ENCODE measurements around the gene ZNF536. TPM values are rescaled to one million over a fixed set of nuclear protein-coding genes. Genes with fewer than 3 reads are reported as not detected.

The ZNF536 gene
- total and polyA plus RNA-seq, 2 donors (not counting 1 experiment from before 2014, with no cell fraction given), result 0.50 TPM; not detected in 1

GRCh38 chr19:30525383-30525782 lies 153.2 kb downstream of the ZNF536 start:
- Histone ChIP-seq H3K9me3 (ENCODE audit: control insufficient read depth, insufficient read depth, low read depth, low read length) (no peaks in the 10 kb centered on the region), H3K36me3 (ENCODE audit: control insufficient read depth, insufficient read depth, low read length) (no peaks in the 10 kb centered on the region), H3K79me2 (ENCODE audit: control insufficient read depth, insufficient read depth, low read length) (no peaks in the 10 kb centered on the region), H3K27me3 (ENCODE audit: control insufficient read depth, insufficient read depth, low read length) (no peaks in the 10 kb centered on the region), H4K20me1 (ENCODE audit: control insufficient read depth, extremely low read depth, insufficient read depth, low read length) (no peaks in the 10 kb centered on the region), H3K4me2 (ENCODE audit: extremely low read depth, insufficient read depth, low read length) (no peak overlapping the region), H2AFZ (ENCODE audit: low read length) (no peak overlapping the region), H3K27ac (ENCODE audit: insufficient read depth, low read length) (no peak overlapping the region), H3K4me3 (replicated peaks in 1 of 4; ENCODE audit: control extremely low read depth in 1 of 4, insufficient read depth in 1 of 4, low read depth in 3 of 4, low read length in 4 of 4) (no peak overlapping the region), H3K4me1 (ENCODE audit: control insufficient read depth, extremely low read depth, insufficient read depth, low read length) (no peaks in the 10 kb centered on the region), H3K9ac (ENCODE audit: insufficient read depth, low read length) (no peak overlapping the region)
- no peak for DNase-seq (ENCODE audit: low read depth in 2 of 2)
- TF ChIP-seq EZH2 (IDR thresholded peaks at IDR 0.05; ENCODE audit: low read length, missing control alignments), result no peak
- TF ChIP-seq, protein P1, sequence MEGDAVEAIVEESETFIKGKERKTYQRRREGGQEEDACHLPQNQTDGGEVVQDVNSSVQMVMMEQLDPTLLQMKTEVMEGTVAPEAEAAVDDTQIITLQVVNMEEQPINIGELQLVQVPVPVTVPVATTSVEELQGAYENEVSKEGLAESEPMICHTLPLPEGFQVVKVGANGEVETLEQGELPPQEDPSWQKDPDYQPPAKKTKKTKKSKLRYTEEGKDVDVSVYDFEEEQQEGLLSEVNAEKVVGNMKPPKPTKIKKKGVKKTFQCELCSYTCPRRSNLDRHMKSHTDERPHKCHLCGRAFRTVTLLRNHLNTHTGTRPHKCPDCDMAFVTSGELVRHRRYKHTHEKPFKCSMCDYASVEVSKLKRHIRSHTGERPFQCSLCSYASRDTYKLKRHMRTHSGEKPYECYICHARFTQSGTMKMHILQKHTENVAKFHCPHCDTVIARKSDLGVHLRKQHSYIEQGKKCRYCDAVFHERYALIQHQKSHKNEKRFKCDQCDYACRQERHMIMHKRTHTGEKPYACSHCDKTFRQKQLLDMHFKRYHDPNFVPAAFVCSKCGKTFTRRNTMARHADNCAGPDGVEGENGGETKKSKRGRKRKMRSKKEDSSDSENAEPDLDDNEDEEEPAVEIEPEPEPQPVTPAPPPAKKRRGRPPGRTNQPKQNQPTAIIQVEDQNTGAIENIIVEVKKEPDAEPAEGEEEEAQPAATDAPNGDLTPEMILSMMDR (conservative IDR thresholded peaks at IDR 0.05 in 1 of 2, IDR thresholded peaks at IDR 0.05 in 1 of 2; ENCODE audit: low read depth in 1 of 2, low read length in 2 of 2), result no peak

DNA sequence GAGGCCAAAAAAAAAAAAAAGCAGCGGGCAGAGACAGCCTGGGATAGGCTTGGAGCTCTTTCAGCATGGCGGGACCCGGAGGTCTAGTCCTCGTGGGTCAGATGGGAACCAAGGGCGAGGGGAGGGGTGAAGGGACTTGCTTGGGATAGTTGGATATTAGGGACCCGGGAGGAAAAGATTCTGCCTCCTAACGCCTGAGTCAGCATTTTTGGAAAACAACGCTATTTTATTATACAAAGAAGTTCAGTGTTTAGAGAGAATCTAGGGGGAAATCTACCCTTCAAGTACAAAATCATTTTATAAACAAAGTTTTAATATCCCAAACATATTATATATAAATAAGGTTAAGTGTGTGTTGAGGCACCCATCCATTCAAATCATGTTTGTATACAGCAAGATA lies 156.7 kb downstream of the ZNF536 start:
- H3K4me2 ChIP-seq (ENCODE audit: extremely low read depth, insufficient read depth, low read length), result no peak overlapping the region
- no peak overlapping the region for H3K4me3 ChIP-seq (replicated peaks in 1 of 4; ENCODE audit: control extremely low read depth in 1 of 4, insufficient read depth in 1 of 4, low read depth in 3 of 4, low read length in 4 of 4)
- H3K27ac ChIP-seq (ENCODE audit: insufficient read depth, low read length), result no peak overlapping the region
- no peaks in the 10 kb centered on the region for H3K27me3 ChIP-seq (ENCODE audit: control insufficient read depth, insufficient read depth, low read length)
- TF ChIP-seq EZH2 (IDR thresholded peaks at IDR 0.05; ENCODE audit: low read length, missing control alignments), result no peak
- TF ChIP-seq, protein P1 (conservative IDR thresholded peaks at IDR 0.05 in 1 of 2, IDR thresholded peaks at IDR 0.05 in 1 of 2; ENCODE audit: low read depth in 1 of 2, low read length in 2 of 2), result no peak
- H2AFZ ChIP-seq (ENCODE audit: low read length), result no peak overlapping the region
- no peaks in the 10 kb centered on the region for H3K36me3 ChIP-seq (ENCODE audit: control insufficient read depth, insufficient read depth, low read length)
- H3K9me3 ChIP-seq (ENCODE audit: control insufficient read depth, insufficient read depth, low read depth, low read length), result no peaks in the 10 kb centered on the region
- no peak overlapping the region for H3K9ac ChIP-seq (ENCODE audit: insufficient read depth, low read length)
- no peaks in the 10 kb centered on the region for H3K4me1 ChIP-seq (ENCODE audit: control insufficient read depth, extremely low read depth, insufficient read depth, low read length)
- no peaks in the 10 kb centered on the region for H4K20me1 ChIP-seq (ENCODE audit: control insufficient read depth, extremely low read depth, insufficient read depth, low read length)
- no peak for DNase-seq (ENCODE audit: low read depth in 2 of 2)
- no peaks in the 10 kb centered on the region for H3K79me2 ChIP-seq (ENCODE audit: control insufficient read depth, insufficient read depth, low read length)

- H3K27ac ChIP-seq (ENCODE audit: insufficient read depth, low read length), result no peak overlapping the region
- no peak overlapping the region for H3K4me3 ChIP-seq (replicated peaks in 1 of 4; ENCODE audit: control extremely low read depth in 1 of 4, insufficient read depth in 1 of 4, low read depth in 3 of 4, low read length in 4 of 4)
- H2AFZ ChIP-seq (ENCODE audit: low read length), result no peak overlapping the region
- DNase-seq (ENCODE audit: low read depth in 2 of 2), result no peak
- H3K9ac ChIP-seq (ENCODE audit: insufficient read depth, low read length), result no peak overlapping the region
- H3K27me3 ChIP-seq (ENCODE audit: control insufficient read depth, insufficient read depth, low read length), result no peaks in the 10 kb centered on the region
- no peak overlapping the region for H3K4me2 ChIP-seq (ENCODE audit: extremely low read depth, insufficient read depth, low read length)
- no peaks in the 10 kb centered on the region for H3K36me3 ChIP-seq (ENCODE audit: control insufficient read depth, insufficient read depth, low read length)
- no peaks in the 10 kb centered on the region for H3K4me1 ChIP-seq (ENCODE audit: control insufficient read depth, extremely low read depth, insufficient read depth, low read length)
- H4K20me1 ChIP-seq (ENCODE audit: control insufficient read depth, extremely low read depth, insufficient read depth, low read length), result no peaks in the 10 kb centered on the region
- no peak for TF ChIP-seq EZH2 (IDR thresholded peaks at IDR 0.05; ENCODE audit: low read length, missing control alignments)
- no peaks in the 10 kb centered on the region for H3K79me2 ChIP-seq (ENCODE audit: control insufficient read depth, insufficient read depth, low read length)
- H3K9me3 ChIP-seq (ENCODE audit: control insufficient read depth, insufficient read depth, low read depth, low read length), result no peaks in the 10 kb centered on the region
Measured at GRCh38 chr19:30529876-30530275, 157.7 kb downstream of the ZNF536 start.
